Prostate gland (tissue), 2 donors: ENCODE results near the gene GRHL1.

Experiments used
- CTCF ChIP-seq, 4 experiments: fragments of 200-600 bp in 2 of 4; fragments of 450-650 bp in 2 of 4; sonication (generic) in 2 of 4; IDR thresholded peaks; 1 replicate in 3 of 4; 2 replicates in 1 of 4; pipeline ENCODE4 v1.5.1; 2016 to 2019; ENCODE audit warnings: antibody characterized with exemption in 4 of 4, mild to moderate bottlenecking in 2 of 4, moderate library complexity in 2 of 4
- POLR2A ChIP-seq: fragments of 450-650 bp; IDR thresholded peaks from one replicate; pipeline ENCODE4 v1.6.1; 2016; ENCODE audit warnings: antibody characterized with exemption, mild to moderate bottlenecking
- POLR2AphosphoS5 ChIP-seq: sonication (generic); formaldehyde crosslinking; IDR thresholded peaks from one replicate; pipeline ENCODE4 v1.6.1; 2017; ENCODE audit warnings: antibody characterized with exemption

GRCh38 chr2:10035633-10036032 lies 84.1 kb downstream of the GRHL1 start:
- TF ChIP-seq POLR2A (no peak), CTCF (IDR thresholded peaks at IDR 0.05) (no peak), POLR2AphosphoS5 (no peak)
